B cell (primary cell): ENCODE data around the gene MSL3B.

ENCODE experiments used
- CTCF ChIP-seq: fragments of 200-600 bp; IDR thresholded peaks from one replicate; pipeline ENCODE4 v1.8.0; 2022; ENCODE audit warnings: antibody characterized with exemption, mild to moderate bottlenecking
- EZH2 ChIP-seq: IDR thresholded peaks from 2 replicates; pipeline ENCODE4 v1.6.1; 2012; ENCODE audit warnings: borderline replicate concordance, low read depth, mild to moderate bottlenecking, moderate library complexity, low read length; ENCODE audit not compliant: insufficient read depth, poor library complexity, severe bottlenecking

DNA sequence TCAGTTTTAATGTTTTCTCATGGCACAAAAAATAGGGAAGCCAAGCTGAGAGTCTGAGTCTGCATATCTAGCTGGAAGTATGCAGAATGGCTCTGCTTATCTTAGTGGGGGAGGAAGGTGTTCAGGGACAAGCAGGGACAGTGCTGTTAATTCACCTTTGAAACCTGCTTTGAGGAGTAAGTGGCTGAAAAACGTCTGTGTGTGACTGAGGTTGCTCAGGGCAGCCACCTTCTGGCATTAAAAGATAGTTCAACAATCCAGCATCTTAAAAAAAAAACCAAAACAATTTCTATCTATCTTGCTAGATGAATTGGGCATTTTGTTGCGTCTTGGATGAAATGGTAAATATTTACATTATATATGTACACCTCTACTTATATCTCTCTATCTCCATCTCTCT, 46.9 kb upstream of the MSL3B start:
- no peak for TF ChIP-seq EZH2
- TF ChIP-seq CTCF = no peak
